ENCODE results near the gene SORCS2.
"Not testable (repeated sequence)": the region's sequence is repeated elsewhere in the genome, so short reads cannot be mapped to it uniquely, and the experiment has no call there.

Gene SORCS2

GRCh38 chr4:7600247-7600646 lies 407.9 kb downstream of the SORCS2 start:
- no peak for DNase-seq

GRCh38 chr4:7602166-7602565 lies 409.8 kb downstream of the SORCS2 start:
- DNase-seq = not testable (repeated sequence)

- DNase-seq = no peak
Measured at GRCh38 chr4:7607156-7607910, 415.0 kb downstream of the SORCS2 start.

DNA sequence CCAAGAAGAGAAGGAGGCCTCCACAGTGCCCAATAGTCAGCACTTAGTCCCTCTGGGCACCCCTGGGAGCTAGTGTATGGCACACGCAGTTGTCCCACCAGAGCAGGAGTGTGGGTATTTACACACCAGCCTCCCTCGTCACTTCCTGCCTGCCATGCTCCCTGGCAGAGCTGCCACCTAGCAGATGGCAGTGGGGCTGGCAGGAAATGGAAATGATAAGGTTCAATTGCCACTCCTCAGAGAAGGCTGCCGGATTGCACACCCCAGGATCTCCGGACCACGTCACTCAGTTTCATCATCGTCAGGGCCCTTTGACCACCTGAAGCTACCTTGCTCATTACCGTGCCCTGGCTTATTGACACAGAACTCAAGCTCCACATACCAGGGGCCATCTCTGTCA lies 415.7 kb downstream of the SORCS2 start:
- DNase-seq = no peak

GRCh38 chr4:7609316-7609715 lies 417.0 kb downstream of the SORCS2 start:
- no peak for DNase-seq

GRCh38 chr4:7610022-7610670 lies 417.8 kb downstream of the SORCS2 start:
- DNase-seq = no peak

- no peak for DNase-seq
Measured at GRCh38 chr4:7610841-7611240, 418.5 kb downstream of the SORCS2 start.

- DNase-seq = no peak
Measured at GRCh38 chr4:7612311-7612897, 420.1 kb downstream of the SORCS2 start.

DNA sequence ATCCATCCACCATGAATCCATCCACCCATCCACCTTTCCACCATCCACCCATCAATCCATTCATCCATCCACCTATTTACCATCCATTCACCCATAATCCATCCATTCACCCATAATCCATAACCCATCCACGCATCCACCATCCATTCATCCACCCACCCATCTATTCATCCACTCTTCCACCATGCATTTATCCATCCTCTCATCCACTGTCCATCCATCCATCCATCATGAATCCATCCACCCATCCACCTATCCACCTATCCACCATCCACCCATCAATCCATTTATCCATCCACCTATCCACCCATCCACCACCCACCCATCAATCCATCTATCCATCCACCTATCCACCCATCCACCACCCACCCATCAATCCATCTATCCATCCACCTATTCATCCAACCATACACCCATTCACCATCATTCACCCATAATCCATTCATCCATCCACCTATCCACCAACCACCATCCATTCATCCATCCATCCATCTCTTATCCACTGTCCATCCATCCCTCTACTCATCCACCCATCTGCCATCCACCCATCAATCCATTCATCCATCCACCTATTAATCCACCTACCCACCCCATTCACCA lies 422.1 kb downstream of the SORCS2 start:
- DNase-seq = no peak

- DNase-seq = no peak
Measured at GRCh38 chr4:7616193-7616592, 423.9 kb downstream of the SORCS2 start.

DNA sequence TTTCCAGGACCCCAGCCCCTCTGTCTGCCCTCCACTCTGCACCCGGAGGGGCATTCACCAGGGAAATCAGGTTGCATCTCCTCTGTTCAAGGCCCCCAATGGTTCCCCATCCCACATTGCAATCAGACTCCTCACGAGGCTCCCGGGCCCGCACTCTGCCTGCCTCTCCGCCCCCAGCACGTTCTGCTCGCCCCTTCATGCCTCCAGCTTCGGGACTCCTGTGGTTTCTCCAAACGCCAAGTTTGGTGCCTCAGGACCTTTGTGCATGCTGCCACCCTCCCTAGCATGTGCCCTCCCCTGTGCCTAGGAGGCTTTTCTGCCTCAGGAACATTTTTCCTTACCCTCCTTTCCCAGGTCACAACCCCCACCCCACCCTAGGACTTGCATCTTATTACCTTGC lies 426.0 kb downstream of the SORCS2 start:
- DNase-seq = no peak

GRCh38 chr4:7620086-7620813 lies 427.9 kb downstream of the SORCS2 start:
- no peak for DNase-seq

DNA sequence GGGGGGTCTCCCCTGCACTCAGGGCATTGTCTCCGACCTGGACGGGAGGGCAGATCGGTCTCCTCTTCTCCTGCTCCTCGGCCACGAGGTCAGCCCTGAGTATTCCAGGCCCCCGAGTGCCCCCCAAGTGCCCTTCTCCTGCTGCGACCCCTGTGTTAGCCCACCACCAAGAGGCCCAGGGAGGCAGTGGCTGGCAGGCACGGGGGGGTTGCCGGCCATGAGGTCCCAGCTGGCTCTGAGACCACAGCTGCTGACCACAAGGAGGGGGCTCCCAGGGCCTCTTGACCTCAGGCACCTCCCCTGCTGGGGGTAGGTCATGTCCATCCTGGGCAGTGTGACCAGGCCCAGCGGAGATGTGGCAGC lies 428.5 kb downstream of the SORCS2 start:
- no peak for DNase-seq

DNA sequence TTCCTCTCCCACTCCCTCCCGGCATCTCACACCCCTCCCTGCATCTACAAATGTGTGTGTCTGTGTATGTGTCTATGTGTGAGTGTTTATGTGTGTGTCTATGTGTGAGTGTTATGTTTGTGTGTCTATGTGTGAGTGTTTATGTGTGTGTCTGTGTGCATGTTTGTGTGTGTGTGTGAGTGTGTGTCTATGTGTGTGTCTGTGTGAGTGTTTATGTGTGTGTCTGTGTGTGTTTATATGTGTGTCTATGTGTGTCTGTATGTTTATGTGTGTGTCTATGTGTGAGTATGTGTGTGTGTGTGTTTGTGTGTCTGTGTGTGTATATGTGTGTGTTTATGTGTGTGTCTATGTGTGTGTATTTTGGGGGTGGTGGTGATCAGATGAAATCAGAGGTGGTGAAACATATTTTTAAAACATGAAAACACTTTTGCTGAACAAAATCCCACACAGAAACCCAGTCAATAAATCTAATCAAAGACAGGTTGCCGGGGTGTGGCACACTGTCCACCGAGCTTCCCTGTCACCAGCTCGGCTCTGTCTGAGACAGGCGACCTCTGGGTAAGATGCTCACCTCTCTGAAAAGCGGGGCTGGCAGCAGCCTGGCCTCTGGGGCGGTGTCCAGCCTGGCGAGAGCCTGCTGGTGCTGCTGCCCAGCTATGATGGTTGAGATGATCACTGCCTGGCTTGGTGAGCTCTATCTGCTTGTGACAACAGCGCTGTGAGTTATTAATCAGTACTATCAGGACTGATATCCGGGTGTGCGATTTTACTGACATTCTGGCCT lies 429.1 kb downstream of the SORCS2 start:
- no peak for DNase-seq

DNA sequence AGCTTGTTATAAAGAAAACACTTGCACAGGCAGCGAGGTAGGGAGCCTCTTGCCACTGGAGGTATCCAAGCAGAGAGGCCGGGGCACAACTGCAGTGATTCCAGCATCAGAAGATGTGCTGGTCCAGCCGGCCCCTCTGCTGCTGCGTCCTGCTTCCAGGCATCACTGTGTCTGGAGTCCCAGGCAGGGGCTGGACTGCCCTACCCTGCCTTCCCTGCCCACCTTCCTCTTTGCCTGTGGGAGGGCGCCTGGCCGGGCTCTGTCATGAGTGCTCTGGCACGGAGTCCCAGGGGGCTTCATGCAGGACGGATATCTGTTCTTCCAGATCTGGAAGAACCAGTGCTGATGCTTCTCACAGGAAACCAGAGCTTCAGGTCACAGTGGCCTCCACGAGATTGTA lies 430.0 kb downstream of the SORCS2 start:
- DNase-seq = no peak

DNA sequence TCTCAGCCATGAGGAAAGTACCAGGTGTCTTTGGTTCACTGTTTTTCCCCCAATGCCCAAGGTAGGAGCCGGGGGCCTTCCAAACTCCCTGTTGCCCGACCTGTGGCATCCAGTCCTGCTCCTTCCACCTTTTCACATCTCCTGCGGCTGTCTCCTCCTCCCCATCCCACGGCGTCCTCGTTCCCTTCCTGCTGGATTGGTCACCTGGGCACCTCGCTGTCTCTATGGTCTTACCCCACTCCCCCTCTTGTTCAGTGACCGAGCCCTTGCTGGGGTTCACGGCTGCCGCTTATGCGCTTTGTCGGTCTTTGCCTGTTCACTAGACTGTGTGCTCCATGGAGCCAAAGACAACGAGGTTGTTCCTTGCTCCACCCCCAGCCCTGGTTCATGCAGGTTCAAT lies 431.1 kb downstream of the SORCS2 start:
- DNase-seq = no peak

DNA sequence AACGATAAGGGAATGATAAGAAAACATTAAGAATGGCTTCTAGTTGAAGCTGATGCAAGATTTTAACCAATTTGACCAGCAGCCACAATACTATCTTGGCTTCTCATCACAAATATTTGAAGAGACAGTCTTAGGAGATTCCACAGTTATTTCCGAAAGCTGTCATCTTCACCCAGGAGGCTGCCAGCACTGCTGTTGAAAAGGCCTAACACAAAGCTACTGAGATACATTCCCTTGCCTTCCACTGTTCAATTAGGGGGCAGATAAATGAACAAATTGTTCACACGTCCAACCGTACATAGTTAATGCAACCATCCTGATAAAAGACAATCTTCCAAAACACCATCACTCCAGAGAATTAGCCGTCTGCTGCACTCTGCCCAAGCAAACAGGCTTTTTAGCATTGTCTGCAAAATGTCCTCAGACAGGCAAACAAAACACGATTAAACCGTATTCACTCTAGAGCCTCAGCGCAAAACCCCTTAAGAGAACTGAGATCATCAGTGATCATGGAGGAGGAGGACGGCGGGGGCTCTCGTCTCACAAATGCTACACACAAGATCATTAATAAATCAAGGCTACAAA lies 432.1 kb downstream of the SORCS2 start:
- no peak for DNase-seq

DNA sequence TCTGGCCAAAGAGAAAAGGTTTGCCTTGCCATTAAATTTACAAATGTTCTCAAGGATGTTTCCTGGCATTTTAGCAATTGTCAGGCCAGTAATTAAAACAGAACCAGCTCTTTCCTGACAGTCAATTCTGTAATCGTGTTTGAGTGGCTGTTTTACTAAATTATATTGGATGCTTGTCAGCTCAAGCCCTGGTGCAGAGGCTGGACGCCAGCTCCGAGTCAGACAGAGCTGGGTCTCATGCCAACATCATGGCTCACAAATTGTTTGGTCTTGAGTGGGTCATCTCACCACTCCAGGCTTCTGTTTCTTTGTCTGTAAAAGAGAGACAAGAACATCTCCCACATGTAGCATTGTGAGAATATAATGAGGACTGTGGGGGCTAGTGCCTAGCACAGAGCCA lies 432.7 kb downstream of the SORCS2 start:
- no peak for DNase-seq

DNA sequence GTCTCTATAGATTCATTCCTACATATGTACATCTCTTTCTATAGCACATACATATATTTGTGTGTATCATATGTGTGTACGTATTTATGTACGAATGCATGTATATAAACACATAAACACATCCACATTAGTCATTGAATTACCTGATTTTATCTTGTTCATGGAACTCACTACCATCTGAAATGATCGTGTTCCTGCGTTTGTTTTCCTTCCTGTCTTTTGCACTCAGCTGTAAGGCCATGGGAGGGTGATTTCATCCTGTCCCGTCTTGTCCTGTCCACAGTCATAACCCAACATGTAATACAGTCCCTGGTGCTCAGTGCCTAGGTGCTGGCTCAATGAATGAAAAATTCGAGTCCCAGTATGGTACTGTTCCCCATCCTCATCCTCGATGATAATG lies 434.2 kb downstream of the SORCS2 start:
- DNase-seq = no peak

GRCh38 chr4:7627251-7628250 lies 435.2 kb downstream of the SORCS2 start:
- no peak for DNase-seq

DNA sequence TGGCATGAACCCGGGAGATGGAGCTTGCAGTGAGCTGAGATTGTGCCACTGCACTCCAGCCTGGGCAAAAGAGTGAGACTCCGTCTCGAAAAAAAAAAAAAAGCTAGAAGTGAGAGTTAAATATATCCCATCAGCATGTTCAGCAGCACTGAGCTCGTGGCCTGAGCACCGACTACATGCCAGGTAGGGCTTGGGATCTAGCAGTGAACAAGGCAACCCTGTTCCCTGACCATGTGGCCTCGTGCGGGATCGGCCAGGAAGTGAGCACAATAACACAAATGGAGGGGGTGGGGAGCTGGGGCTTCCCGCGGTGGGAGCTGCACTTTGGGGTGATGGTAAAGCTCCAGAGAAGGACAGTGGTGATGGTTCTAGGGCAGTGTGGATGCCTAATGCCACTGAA lies 436.1 kb downstream of the SORCS2 start:
- DNase-seq = no peak

Measured in stimulated activated CD4-positive, alpha-beta T cell treated with anti-CD3 and anti-CD28 coated beads, Interleukin-2, amount 100 ng/mL, for 48 hours (primary cell).